Measurements from ENCODE around the gene NOL3.
"Not testable (repeated sequence)": the region's sequence is repeated elsewhere in the genome, so short reads cannot be mapped to it uniquely, and the experiment has no call there.

Gene NOL3

DNA sequence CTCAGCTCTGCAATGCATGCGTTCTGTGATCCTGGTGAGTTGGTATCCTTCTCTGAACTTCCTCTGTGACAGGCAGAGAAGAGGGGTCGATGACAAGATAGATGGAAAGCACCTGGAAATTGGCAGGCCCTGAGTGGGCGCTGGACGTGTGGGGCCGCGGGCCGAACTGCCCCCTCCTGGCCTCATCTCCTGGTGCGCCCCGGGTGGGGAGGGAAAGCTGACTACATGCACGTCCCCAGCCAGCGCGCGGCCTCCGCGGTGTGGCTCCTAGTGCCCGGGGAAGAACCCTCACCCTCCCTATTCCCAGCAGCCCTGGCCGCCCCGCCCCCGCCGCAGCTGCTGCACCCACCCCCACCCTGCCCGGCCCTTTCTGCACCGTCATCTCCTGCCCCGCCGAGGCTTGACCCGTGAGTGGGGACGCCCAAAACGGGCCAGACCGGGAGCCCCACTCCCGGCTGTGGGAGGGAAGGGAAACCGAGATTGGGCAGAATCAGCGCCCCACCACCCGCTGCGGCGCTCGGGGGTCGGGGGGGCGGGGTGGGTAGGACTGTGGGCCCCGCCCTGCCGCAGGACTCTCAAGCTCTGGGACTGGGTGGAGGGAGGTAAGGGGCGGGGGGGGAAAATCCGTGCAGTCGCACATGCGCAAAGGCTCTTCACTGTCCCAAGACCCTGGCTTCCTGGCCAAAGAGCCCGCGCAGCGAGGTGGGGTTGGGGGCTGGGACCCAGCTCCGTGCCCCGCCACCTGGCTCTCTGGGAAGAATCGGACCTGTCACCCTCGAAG lies at the start of gene NOL3:
TSS of gene NOL3 (plus strand) at position 371 of the 781 bp plus-strand sequence.
- H3K4me1 ChIP-seq (ENCODE audit: insufficient read depth, low read length), result peaks cover 3% of the 10 kb centered on the region; the same call in 1 of the 2 replicates
- H3K9ac ChIP-seq (ENCODE audit: low read depth, low read length), result peak within 1 kb of the TSS; percentile 61
- no peaks in the 10 kb centered on the region for H3K36me3 ChIP-seq (ENCODE audit: insufficient read depth, low read length)
- no peaks in the 10 kb centered on the region for H3K9me3 ChIP-seq (ENCODE audit: control insufficient read depth, insufficient read depth, low read length)

DNA sequence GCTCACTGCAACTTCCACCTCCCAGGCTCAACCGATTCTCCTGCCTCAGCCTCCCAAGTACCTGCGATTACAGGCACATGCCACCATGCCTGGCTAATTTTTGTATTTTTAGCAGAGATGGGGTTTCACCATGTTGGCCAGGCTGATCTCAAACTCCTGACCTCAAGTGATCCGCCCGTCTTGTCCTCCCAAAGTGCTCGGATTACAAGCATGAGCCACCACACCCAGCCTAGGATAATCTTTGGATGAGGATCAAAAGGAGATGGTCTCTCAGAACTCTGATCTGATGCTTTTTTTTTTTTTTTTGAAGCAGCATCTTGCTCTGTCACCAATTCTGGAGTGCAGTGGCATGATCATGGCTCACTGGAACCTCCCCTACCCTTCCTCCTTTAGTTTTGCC lies 47.5 kb upstream of the NOL3 start:
- not testable (repeated sequence) for H3K9ac ChIP-seq (ENCODE audit: low read depth, low read length); H3K36me3 ChIP-seq (ENCODE audit: insufficient read depth, low read length); H3K9me3 ChIP-seq (ENCODE audit: control insufficient read depth, insufficient read depth, low read length); H3K4me1 ChIP-seq (ENCODE audit: insufficient read depth, low read length)

DNA sequence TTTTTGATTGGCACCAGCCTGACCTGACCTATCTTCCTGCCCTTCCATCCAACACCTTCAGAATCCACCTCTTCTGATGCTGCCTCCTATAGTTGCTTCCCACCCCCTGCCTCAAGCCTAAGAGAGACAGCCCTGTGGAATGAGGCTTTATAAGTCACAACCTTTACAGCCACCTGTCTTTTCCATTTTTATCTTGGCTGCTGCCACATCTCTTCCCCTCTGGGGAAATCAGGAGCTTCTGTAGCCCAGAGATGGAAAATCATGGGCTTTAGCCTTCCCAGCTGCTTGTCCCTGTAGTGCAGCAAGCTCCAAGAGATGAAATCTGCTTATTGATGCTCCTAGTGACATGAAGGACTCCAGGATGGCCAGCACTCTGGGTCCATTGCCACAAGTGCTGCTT lies 41.9 kb upstream of the NOL3 start:
- Histone ChIP-seq H3K9ac (ENCODE audit: low read depth, low read length) (no peak overlapping the region), H3K36me3 (ENCODE audit: insufficient read depth, low read length) (peaks cover 6% of the 10 kb centered on the region; the same call in 1 of the 2 replicates), H3K4me1 (ENCODE audit: insufficient read depth, low read length) (no peaks in the 10 kb centered on the region), H3K9me3 (ENCODE audit: control insufficient read depth, insufficient read depth, low read length) (no peaks in the 10 kb centered on the region)

DNA sequence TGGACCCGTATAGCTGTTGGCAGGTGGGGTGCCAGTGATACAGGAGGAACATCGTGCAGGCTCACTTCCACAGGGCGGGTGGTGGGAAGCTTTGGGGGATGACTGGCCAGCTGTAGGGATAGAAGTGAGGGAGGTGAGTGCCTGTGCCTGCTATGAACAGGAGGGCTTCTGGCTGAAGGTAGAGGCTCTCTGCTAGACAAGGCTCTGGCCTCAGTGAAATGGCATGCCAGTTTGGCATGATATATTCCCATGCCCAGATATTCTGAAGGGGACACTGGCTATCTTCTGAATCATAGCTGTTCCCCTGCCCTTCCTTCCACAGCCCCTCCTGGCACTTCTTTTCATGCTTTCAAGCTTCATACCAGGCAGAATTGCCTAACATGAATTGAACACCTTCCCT lies 41.5 kb upstream of the NOL3 start:
- peaks cover 6% of the 10 kb centered on the region; the same call in 1 of the 2 replicates for H3K36me3 ChIP-seq (ENCODE audit: insufficient read depth, low read length)
- no peak overlapping the region for H3K9ac ChIP-seq (ENCODE audit: low read depth, low read length)
- no peaks in the 10 kb centered on the region for H3K9me3 ChIP-seq (ENCODE audit: control insufficient read depth, insufficient read depth, low read length)
- H3K4me1 ChIP-seq (ENCODE audit: insufficient read depth, low read length), result no peaks in the 10 kb centered on the region

DNA sequence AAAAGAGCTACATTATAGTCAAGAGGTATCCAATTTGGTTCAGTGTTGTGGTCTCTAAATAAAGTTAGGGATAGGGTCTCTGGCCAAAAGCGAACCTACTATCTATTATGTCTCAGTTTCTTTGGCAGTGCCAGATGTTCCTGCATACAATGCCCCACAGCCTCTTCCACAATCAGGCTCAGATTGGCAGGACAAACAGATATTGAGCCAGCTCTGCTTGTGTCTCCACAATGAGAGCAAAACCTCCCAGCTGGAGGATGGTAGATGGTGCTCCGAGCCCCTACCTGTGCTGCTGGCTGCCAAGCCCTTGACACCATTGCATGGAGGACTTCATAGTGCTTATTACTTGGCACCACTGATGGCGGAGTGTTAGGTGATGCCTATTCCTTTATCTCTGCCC lies 40.9 kb upstream of the NOL3 start:
- no peaks in the 10 kb centered on the region for H3K4me1 ChIP-seq (ENCODE audit: insufficient read depth, low read length)
- no peak overlapping the region for H3K9ac ChIP-seq (ENCODE audit: low read depth, low read length)
- H3K36me3 ChIP-seq (ENCODE audit: insufficient read depth, low read length), result peaks cover 6% of the 10 kb centered on the region; the same call in 1 of the 2 replicates
- no peaks in the 10 kb centered on the region for H3K9me3 ChIP-seq (ENCODE audit: control insufficient read depth, insufficient read depth, low read length)

DNA sequence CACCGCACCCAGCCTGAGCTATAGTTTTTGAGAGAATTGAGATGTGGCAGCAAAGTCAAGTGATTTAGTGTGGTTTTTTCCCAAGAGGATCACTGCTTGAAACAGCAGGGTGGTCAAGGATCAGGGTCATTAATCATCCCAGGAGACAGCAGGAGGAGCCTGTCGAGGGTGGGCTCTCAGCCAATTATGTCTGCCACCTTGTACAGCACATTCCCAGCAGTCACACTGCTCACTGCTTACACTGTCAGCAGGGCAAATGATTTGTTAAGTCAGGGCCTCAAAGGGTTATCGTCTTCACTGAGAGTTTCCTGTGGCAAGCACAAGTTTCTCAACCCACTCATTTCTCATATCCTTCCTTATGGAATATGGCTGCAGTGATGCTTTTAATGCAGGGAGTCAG lies 32.7 kb upstream of the NOL3 start:
- no peak overlapping the region for H3K9ac ChIP-seq (ENCODE audit: low read depth, low read length)
- no peaks in the 10 kb centered on the region for H3K4me1 ChIP-seq (ENCODE audit: insufficient read depth, low read length)
- H3K9me3 ChIP-seq (ENCODE audit: control insufficient read depth, insufficient read depth, low read length), result no peaks in the 10 kb centered on the region
- H3K36me3 ChIP-seq (ENCODE audit: insufficient read depth, low read length), result peaks cover 21% of the 10 kb centered on the region

DNA sequence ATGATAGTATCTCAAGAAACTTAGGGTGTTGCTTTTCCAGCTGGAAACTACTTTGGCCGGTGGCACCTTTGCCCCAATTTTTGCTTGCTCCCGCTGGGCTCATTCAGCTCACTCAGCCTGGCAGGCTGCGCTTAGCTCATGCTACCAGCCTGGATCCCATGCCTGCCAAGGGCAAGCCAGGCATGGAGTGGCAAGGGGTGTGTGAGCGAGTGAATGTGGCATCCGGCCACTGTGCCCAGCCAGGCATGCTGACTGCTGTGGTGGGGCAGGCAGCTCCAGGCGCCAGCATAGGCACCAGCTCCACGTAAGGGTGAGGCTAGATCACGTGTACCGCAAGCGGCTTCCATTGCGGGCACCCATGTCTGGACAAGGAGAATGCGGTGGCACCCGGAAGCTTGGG lies 28.9 kb upstream of the NOL3 start:
- Histone ChIP-seq H3K4me1 (ENCODE audit: insufficient read depth, low read length) (no peaks in the 10 kb centered on the region), H3K9me3 (ENCODE audit: control insufficient read depth, insufficient read depth, low read length) (no peaks in the 10 kb centered on the region), H3K9ac (ENCODE audit: low read depth, low read length) (no peak overlapping the region), H3K36me3 (ENCODE audit: insufficient read depth, low read length) (peaks cover 35% of the 10 kb centered on the region)

DNA sequence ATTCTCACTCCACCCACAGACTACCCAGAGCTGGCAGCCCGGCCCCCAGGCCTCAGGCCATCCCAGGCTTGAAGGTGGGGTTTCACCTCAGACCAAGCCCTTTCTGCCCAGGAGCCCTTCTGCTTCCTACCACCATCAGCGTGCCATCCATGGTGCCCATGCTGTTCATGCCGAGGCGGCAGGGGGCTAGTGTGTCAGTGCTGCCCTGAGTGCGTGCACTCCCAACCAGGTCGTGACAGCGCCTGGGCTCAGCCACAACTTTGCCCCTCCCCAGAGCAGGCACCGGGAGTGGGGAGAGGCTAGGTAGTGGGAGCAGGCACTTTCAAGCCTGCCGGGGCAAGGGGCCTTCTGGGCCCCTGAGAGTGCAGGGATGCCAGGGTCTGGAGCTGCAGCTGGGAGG lies 28.0 kb upstream of the NOL3 start:
- Histone ChIP-seq H3K9ac (ENCODE audit: low read depth, low read length) (no peak overlapping the region), H3K4me1 (ENCODE audit: insufficient read depth, low read length) (no peaks in the 10 kb centered on the region), H3K9me3 (ENCODE audit: control insufficient read depth, insufficient read depth, low read length) (no peaks in the 10 kb centered on the region), H3K36me3 (ENCODE audit: insufficient read depth, low read length) (peaks cover 35% of the 10 kb centered on the region)

DNA sequence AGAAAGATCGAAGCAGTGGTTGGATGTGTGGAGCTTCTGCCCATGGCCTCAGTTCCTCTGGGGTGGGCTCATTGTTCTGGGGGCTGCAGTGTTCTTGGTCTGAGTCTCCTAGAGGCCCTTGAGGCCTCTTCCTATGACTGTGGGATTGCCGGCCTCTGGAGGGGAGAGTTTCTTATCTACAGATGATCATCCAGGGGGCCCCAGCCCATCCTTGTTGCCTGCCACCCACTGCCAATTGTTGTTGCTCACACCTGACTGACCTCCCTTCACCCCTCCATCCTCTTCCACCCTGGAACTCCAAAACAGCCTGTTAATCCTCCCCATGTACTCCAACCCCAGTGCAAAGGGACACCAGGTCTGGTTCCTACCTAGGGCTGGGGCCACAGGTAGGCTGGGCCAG lies 25.4 kb upstream of the NOL3 start:
- Histone ChIP-seq H3K9ac (ENCODE audit: low read depth, low read length) (no peak overlapping the region), H3K4me1 (ENCODE audit: insufficient read depth, low read length) (no peaks in the 10 kb centered on the region), H3K9me3 (ENCODE audit: control insufficient read depth, insufficient read depth, low read length) (no peaks in the 10 kb centered on the region), H3K36me3 (ENCODE audit: insufficient read depth, low read length) (peaks cover 33% of the 10 kb centered on the region)

DNA sequence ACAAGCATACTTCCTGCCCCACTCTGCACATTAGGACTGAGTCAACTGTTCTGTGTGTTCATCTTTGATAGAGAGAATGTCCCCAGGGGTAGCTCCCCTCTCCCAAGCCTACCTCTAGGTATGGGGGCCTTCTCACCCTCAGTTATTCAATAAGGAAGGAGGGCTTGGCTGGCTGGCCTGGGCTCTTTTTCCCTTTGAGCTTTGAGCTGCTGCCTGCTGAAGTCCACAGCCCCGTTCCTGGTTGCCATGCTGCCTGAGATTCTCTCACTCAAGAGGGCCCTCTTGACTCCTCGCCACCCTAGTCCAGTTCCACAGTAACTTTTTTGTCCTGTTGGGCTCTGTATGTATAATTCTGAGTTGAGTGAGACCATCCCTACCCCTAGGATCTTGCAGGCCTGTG lies 24.6 kb upstream of the NOL3 start:
- H3K9ac ChIP-seq (ENCODE audit: low read depth, low read length), result no peak overlapping the region
- no peaks in the 10 kb centered on the region for H3K4me1 ChIP-seq (ENCODE audit: insufficient read depth, low read length)
- H3K36me3 ChIP-seq (ENCODE audit: insufficient read depth, low read length), result peaks cover 27% of the 10 kb centered on the region
- no peaks in the 10 kb centered on the region for H3K9me3 ChIP-seq (ENCODE audit: control insufficient read depth, insufficient read depth, low read length)

DNA sequence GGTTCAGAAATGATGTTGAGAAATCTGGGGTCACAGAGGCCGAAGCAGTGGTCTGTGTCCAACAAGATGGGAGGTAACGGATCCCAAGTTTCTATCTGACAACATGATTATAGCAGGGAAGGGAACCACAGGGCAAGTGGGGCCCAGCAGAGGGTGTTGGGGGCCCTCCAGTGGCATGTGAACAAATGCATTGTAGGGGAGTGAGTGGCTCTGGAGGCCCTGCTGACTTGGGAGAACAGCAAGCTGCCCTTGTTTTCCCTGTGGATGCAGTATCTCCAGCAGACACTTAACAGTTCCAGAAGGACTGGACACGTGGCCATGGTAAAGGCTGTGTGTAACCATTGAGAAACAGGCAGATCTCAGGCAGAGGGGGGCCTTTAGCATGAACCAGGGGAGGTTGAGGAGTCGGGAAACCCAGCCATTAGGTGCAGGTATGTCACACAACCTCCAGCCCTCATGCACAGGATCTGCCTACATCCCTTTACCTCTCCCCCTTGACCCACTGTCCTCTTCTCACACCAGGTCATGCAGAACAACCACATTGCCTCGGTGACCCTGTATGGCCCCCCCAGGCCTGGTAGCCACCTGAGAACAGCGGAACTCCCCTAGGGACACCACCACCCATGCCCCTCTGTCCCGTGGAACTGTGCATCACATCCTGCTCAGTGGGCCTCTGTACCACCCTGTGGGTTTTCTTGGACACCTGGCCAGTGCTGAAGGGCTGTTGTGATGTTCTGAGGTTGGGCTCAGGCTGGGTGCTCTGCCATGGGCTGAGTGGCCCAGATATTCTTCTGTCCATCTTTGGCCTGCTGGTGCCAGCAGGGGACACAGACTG lies 23.6 kb upstream of the NOL3 start:
- H3K4me1 ChIP-seq (ENCODE audit: insufficient read depth, low read length), result no peaks in the 10 kb centered on the region
- H3K36me3 ChIP-seq (ENCODE audit: insufficient read depth, low read length), result peaks cover 19% of the 10 kb centered on the region
- no peak overlapping the region for H3K9ac ChIP-seq (ENCODE audit: low read depth, low read length)
- no peaks in the 10 kb centered on the region for H3K9me3 ChIP-seq (ENCODE audit: control insufficient read depth, insufficient read depth, low read length)

DNA sequence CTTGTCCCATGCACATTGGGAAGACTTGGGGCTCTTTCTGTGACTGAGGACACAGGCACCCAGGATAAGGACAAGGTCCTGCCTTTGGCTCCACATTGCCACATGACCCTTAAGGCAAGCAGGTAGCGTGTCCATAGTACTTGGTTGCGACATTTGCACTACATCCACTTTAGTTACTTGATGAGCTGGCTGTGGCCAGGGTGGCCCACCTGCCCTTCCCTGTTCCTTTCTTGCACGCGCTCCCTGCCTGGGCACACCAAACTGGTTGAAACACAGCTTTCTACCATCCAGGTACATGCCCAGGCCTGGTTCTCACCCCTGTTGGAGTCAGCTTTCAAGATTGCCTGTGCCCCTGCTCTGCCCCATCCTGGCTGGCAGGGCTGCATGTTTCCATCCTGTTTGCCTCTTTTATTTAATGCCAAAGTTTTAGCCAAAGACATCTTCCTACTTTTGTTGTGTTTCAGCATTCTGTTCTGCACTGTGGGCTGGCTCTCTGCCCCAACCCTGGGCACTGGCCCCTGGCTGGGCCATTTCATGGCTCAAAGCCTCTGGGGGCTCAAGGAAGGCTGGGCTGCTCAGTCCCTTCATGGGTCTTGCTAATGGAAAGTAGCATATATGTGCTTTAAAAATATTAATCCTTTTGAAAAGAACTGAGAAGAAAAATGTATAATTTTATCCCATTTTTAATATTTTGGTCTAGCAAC lies 22.7 kb upstream of the NOL3 start:
- H3K9ac ChIP-seq (ENCODE audit: low read depth, low read length), result no peak overlapping the region
- peaks cover 16% of the 10 kb centered on the region for H3K36me3 ChIP-seq (ENCODE audit: insufficient read depth, low read length)
- no peaks in the 10 kb centered on the region for H3K4me1 ChIP-seq (ENCODE audit: insufficient read depth, low read length)
- H3K9me3 ChIP-seq (ENCODE audit: control insufficient read depth, insufficient read depth, low read length), result no peaks in the 10 kb centered on the region

DNA sequence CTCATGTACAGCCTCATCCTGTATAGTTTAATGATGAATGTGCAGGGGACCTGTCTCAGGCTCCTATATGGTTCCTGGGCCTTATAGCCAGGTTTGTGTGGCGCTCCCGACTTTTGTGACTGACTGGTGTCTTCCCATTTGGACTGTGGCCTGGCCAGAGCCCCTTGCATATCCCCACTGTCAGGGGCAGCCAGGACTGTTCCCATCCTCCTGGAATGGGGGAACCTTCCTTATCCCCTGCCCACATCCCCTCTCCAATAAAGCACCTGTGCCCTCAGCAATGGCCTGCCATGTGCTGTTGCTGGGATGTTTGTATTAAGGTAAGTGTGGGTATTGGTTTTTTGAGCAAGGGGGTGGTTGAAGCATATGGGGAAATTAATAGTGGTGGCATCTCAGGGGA lies 22.1 kb upstream of the NOL3 start:
- Histone ChIP-seq H3K36me3 (ENCODE audit: insufficient read depth, low read length) (peaks cover 16% of the 10 kb centered on the region), H3K4me1 (ENCODE audit: insufficient read depth, low read length) (no peaks in the 10 kb centered on the region), H3K9ac (ENCODE audit: low read depth, low read length) (no peak overlapping the region), H3K9me3 (ENCODE audit: control insufficient read depth, insufficient read depth, low read length) (no peaks in the 10 kb centered on the region)

DNA sequence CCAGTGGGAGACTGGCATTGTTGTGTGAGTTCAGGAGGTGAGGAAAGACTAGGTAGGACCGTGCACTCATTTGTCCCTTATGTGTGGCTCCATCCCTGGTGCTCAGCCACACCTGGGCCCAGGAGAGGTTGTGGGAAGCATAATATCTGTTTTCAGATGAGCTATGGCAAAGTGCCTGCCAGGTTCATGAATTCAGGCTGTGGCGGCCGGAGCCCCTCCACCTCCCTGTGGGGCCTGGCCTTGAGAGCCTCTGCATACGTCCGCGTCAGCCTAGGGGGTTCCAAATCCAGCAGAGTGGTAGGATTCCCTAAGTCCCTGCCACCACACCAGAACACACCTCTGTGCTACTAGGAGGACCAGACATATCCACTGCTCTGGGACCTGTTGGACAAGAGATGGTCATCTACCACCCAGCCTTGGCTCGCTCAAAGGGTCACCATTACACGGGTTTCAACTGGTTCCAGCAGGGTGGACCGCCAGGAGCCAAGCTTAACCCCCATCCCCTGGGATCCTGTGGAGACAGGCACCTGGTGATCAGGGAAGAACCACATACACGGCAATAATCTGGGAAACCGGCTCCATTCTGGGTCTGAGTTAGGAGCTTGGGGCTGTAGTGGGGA lies 21.6 kb upstream of the NOL3 start:
- Histone ChIP-seq H3K9ac (ENCODE audit: low read depth, low read length) (no peak overlapping the region), H3K4me1 (ENCODE audit: insufficient read depth, low read length) (no peaks in the 10 kb centered on the region), H3K9me3 (ENCODE audit: control insufficient read depth, insufficient read depth, low read length) (no peaks in the 10 kb centered on the region), H3K36me3 (ENCODE audit: insufficient read depth, low read length) (peaks cover 16% of the 10 kb centered on the region)
